ENCODE measurements around the gene PDS5A.
"Not testable (repeated sequence)": the region's sequence is repeated elsewhere in the genome, so short reads cannot be mapped to it uniquely, and the experiment has no call there.

The PDS5A gene

DNA sequence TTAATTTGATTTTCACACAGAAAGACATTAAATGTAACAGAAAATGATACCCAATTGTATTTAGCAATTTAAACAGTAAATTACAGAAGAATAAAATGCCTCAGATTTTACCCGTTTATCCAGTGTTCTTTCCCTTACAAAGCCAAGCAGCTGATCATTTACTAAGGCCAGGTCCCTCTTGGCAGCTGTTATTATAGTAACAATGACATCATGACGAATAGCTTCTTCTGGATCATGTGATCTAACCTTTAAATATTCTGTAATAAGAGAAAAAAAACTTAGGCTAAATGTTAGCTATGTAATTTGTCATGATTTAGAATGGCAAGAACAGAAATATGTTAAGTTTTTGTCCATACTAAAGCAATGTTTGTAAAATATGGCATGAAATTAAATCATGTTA lies 69.4 kb downstream of the PDS5A start:
- in situ Hi-C loops (cut with MboI; ENCODE audit: low sequenced_read_pairs): no loop called here

DNA sequence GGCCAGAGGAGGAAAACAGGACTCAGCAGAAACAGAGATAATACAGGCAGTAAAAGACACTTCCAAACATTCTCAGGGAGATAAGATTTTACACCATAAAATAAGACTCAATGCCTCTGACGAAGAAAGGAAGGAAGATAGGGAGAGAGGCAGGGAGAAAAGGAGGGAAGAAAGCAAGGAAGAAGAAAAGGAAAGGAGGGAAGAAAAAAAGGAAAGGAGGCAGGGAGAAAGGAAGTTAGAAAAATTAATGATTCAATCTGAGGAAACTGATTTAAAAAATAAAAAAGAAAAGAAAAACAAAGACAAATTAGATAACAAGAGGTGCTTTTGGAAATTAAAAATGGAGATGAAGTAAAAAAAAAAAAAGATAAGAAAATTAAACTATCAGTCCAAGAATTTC lies 72.1 kb downstream of the PDS5A start:
- in situ Hi-C loops (cut with MboI; ENCODE audit: low sequenced_read_pairs): no loop called here

DNA sequence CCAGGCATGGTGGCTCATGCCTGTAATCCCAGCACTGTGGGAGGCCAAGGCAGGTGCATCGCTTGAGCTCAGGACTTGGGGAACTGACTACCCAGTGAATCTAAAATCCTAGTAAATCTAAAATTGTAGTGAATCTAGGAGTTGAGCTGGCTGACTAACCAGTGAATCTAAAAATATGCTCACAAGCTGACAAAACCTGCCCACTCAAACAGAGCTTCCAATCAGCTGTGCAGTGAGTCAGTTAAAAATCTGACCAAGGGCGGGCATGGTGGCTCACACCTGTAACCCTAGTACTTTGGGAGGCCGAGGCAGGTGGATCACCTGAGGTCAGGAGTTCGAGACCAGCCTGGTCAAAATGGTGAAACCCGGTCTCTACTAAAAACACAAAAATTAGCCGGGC lies 72.7 kb downstream of the PDS5A start:
- in situ Hi-C loops (cut with MboI; ENCODE audit: low sequenced_read_pairs): not testable (repeated sequence)

DNA sequence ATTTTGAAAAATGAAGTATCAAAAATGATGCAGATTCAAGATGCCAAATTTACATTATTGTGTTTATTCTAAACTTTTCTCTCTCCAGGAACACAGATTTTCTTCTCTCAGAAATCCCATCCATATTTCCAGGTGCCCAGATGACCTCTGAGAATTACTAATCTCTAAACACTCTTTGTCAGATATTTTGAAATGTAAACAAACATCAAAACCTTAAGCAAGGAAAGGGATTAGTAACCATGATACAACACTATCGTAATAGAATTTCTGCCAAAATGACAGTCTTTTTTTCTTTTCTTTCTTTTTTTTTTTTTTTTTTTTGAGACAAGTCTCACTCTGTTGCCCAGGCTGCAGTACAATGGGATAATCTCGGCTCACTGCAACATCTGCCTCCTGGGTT lies 76.7 kb downstream of the PDS5A start:
- in situ Hi-C loops (cut with MboI; ENCODE audit: low sequenced_read_pairs): no loop called here

DNA sequence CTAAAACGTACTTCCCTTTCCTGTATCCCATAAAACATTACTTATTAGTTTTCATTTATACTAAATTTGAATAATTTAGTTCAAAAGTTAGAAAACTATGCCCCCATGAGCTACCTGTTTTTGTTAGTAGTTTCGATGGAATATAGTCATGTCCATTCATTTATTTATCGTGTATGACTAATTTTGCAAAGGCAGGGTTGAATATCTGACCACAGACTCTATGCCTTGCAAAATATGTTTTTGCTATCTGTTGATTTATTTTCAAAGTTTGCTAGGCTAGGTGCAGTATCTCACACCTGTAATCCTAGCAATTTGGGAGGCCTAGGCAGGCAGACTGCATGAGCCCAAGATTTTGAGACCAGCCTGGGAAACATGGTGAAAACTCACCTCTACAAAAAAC lies 78.4 kb downstream of the PDS5A start:
- in situ Hi-C loops (cut with MboI; ENCODE audit: low sequenced_read_pairs): no loop called here

DNA sequence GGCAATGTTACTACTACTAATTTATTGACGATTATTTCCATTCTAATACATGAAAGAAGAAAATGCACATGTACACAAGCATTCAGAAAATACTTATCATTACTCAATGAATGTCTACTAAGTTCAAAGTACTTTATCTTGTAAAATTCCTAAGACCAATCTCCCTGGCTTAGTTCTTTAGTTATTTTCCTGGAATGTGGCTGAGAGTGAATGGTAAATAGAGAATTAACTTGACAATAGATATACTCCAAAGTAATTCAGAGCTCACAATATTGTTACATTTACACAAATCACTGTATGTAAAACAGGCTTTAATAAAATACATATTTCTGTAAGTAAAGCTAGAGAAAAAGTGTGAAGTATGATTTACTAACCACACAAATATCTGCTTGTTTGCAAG lies 79.7 kb downstream of the PDS5A start:
- in situ Hi-C loops (cut with MboI; ENCODE audit: low sequenced_read_pairs): no loop called here

DNA sequence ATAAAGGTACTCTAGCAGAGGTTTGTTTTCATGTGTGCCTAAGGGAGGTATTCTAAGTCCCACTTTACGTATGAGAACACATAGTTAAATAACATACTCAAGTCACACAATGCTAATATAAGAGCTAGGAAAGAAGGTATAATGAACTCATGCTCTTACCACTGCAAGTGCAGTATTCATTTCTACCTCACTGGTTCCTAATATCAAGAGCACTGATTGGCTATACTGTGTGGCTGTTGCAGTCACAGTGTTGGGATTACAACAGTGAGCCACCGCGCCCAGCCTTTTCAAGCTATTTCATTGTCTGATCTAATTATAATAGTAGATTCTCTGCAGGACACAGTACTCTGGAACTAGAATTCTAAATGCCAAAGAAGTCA lies 84.0 kb downstream of the PDS5A start:
- in situ Hi-C loops (cut with MboI; ENCODE audit: low sequenced_read_pairs): no loop called here

DNA sequence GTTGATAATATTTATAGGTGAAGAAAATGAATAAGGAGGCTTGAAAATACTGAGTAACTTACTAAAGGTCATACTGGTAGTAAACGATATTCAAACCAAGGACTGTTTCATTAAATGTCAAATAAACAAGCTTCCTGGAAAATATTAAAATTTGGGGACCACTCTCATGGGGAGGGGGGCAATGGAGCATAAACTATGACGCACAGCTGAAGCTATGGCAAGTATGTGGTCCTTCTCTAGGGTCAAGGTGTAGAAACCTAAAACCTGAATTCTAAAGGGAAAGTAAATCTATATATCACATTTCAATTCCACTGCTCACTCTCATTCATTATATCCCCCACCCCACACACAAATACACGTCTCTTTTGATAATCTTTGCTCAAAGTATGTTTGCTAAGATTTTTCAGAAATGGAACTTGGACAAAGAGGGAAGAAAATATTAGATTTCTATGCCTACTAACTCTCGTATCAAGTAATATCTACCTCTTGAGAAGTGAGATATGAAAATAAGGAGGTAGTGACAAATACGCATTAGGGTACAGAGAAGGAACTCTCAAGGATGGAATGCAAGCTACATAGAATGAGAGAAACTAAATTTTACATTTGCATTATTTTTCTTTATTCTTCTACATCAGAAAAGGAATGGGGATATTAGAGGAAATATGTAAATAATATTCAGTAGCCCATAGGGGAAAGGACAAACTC lies 84.6 kb downstream of the PDS5A start:
- in situ Hi-C loops (cut with MboI; ENCODE audit: low sequenced_read_pairs): no loop called here

DNA sequence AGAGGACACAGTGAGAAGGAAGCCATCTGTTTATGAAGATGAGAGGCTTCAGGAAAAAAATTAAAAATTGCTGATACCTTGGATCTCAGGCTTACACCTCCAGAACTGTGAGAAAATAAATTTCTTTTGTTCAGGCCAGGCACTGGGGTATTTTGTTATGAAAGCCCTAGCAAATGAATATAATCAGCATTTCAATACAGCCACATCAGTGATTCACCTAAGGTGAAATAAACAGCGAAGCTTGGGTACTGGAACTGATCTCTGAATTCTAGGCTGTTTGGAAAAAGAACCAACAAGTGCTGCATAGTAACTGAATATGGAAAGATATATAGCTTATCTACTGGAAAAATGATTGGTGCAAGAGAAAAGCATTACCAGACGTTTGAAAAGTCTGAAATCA lies 88.5 kb downstream of the PDS5A start:
- in situ Hi-C loops (cut with MboI; ENCODE audit: low sequenced_read_pairs): no loop called here

DNA sequence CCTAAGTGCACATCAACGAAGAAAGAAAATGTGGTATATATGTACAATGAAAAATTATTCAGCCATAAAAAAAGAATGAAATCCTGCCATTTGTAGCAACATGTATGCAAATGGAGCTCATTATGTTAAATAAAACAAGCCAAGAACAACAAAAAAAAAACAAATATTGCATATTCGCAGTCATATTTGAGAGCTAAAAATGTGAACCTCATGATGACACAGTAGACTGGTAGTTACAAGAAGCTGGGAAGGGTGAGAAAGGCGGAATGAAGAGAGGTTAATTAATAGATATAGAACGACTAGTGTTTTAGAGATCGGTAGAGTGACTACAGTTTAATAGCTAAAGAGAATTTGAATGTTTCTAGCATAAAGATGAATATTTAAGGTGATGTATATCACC lies 89.2 kb downstream of the PDS5A start:
- in situ Hi-C loops (cut with MboI; ENCODE audit: low sequenced_read_pairs): no loop called here

DNA sequence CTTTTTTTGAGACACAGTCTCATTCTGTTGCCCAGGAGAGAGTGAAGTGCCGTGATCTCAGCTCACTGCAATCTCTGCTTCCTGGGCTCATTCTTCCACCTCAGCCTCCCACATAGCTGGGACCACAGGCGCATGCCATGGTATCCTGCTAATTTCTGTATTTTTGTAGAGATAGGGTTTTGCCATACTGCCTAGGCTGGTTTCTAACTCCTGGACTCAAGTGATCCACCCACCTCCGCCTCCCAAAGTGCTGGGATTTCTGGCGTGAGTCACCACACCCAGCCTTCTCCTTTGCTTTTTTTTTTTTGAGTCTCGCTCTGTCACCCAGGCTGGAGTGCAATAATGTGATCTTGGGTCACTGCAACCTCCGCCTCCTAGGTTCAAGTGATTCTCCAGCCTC lies 94.1 kb downstream of the PDS5A start:
- in situ Hi-C loops (cut with MboI; ENCODE audit: low sequenced_read_pairs): no loop called here

DNA sequence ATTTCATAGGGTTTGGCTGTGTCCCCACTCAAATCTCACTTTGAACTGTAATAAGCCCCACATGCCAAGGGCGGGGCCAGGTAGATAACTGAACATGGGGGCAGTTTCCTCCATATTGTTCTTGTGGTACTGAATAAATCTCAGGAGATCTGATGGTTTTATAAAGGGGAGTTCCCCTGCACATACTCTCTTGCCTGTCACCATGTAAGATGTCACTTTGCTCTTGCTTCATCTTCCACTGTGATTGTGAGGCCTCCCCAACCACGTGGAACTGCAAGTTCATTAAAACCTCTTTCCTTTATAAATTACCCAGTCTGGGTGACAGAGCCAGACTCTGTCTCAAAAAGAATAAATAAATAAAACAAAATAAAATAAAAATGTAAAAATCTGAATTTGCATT lies 95.9 kb downstream of the PDS5A start:
- in situ Hi-C loops (cut with MboI; ENCODE audit: low sequenced_read_pairs): no loop called here

DNA sequence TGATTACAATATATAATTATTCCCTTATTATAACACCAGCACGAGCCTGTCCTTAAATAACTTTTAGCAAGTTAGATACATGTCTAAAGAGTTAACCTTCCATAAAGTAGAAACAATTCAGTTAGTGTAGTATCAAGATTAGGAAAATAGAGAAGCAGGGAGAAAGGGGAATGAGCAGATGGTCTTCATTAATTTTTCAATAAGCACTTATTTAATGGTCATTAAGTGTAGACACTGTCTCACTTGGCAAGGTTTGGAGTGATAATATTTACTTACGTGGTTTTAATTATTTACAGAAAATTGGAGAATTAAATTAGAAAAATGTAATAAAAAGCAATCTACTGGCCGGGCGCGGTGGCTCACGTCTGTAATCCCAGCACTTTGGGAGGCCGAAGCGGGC lies 99.7 kb downstream of the PDS5A start:
- in situ Hi-C loops (cut with MboI; ENCODE audit: low sequenced_read_pairs): no loop called here

DNA sequence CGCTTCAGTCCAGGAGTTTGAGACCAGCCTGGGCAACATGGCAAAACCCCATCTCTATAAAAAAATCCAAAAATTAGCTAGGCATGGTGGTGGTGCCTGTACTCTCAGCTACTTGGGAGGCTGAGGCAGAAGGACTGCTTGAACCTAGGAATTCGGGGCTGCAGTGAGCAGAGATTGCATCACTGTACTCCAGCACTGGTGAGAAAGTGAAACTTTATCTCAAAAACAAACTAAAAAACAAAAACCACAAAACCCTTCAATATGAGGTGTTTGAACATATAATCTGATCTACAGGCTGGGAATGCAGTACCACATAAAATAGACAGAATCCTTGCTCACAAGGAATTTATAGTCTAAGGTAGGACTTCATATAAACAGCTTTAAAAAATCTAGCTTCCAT lies 103.9 kb downstream of the PDS5A start:
- in situ Hi-C loops (cut with MboI; ENCODE audit: low sequenced_read_pairs): no loop called here

DNA sequence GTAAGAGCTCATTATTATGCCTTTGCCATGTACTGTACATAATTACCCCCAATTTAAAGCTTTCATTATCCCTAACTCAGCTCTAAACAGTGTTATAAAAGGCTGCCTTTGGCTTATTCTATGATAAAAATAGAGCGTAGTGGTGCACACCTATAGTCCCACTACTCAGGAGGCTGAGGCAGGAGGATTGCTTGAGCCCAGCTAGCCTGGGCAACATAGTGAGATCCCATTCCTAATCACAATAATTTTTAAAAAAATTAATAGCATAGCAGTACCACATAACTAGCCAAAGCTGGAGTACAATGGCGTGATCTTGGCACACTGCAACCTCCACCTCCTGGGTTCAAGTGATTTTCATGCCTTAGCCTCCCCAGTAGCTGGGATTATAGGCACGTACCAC lies 112.4 kb downstream of the PDS5A start:
- in situ Hi-C loops (cut with MboI; ENCODE audit: low sequenced_read_pairs): no loop called here

DNA sequence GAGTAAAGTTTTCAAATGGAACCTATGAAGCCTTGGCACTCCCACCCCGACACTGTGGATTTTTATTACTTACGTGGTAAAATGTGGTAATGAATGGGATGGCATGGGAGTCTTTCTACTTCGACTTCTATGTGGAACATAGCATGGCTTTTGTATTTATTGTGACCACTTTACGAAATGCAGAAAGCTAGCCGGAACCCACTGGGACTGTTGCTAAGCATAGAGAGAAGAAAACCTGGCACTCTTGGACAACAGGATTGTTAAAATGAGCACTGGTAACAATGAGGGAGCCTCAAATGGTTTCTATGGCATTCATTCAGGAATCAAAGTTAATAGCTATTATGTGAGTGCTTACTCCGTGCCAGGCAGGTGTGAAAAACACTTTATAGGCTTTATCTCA lies 113.3 kb downstream of the PDS5A start:
- in situ Hi-C loops (cut with MboI; ENCODE audit: low sequenced_read_pairs): no loop called here

DNA sequence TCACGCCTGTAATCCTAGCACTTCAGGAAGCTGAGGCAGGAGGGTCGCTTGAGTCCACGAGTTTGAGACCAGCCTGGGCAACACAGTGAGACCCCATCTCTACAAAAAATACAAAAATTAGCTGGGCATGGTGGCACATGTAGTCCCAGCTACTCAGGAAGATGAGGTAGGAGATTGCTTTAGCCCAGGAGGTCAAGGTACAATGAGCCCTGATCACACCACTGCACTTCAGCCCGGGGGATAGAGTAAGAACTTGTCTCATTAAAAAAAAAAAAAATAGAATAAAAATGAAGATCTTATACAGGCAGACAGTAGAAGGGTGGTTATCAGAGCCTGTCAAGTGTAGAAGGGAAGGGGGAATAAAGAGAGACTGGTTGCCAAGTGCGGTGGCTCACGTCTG lies 116.9 kb downstream of the PDS5A start:
- in situ Hi-C loops (cut with MboI; ENCODE audit: low sequenced_read_pairs): no loop called here

DNA sequence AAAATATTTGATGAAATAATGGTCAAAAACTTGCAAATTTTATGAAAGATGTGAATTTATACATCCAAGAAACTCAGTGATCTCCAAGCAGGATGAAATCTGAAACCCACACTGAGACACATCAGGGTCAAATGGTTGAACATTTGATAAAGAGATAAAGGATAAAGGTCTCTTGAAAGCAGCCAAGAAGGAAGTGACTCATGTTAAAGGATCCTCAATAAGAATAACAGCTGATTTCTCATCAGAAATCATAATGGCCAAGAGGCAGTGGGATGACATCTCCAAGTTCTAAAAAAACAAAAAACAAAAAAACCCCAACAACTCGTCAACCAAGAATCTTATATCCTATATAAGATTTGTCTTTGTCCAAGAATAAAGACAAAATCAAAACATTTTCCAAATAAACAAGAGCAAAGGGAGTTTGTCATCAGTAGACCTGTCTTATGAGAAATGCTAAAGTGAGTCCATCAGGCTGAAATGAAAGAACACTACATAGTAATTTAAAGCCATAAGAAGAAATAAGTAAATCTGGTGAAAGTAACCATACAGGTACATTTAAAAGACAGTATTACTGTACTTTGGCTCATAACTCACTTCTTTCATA lies 121.7 kb downstream of the PDS5A start:
- in situ Hi-C loops (cut with MboI; ENCODE audit: low sequenced_read_pairs): no loop called here

DNA sequence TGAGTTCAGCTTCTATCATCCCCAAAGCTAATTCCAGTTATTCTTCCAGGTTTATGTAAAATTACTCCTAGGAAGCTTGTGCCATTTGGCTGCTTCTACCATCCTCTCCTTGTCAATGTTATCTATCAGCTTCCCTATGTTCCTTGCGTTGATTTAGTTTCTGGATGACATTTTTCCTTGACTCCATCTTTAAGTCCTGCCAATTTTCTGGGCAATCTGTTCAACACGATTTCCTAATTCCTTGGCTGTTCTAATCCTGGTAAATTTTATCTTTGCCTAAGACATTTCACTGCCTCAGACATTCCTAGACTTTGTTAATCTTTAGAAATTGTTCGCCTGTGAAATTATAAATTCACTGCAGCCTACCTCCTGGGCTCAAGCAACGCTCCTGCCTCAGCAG lies 125.1 kb downstream of the PDS5A start:
- in situ Hi-C loops (cut with MboI; ENCODE audit: low sequenced_read_pairs): no loop called here

DNA sequence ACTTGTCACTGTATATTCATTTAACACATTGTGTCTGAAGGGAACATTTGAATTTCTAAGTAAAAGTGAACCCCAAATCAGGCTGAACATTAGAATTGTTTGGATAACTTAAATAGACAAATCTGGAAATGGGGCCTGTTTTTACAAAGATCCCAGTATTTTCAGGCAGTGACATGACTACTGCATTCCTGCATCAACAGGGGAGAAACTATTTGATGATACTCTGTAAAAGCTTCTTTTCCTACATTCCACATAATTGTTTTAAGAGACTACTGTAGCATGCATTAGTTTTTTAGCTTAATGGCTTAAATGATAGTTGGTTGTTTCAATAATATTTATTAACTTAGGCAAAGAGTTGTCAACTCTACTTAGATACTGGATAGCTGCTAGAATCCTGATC lies 127.0 kb downstream of the PDS5A start:
- in situ Hi-C loops (cut with MboI; ENCODE audit: low sequenced_read_pairs): no loop called here

DNA sequence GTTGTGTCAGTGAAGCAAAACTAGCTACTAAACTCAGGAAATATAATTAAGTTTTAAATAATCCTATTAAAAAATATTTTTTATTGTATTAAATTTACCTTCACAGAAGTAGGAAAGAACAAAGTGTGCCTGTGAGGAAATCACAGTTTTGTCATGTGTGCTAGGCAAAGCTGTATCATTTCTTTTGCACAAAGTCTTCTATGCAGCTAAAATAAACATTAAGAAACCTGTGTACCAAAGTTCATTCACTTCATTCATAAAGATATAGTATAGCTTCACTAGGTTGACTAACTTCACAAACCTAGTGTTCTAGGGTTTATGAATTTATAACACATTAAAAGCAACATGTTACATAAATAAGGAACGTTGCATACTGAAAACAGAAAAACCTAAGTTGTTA lies 131.0 kb downstream of the PDS5A start:
- in situ Hi-C loops (cut with MboI; ENCODE audit: low sequenced_read_pairs): no loop called here

DNA sequence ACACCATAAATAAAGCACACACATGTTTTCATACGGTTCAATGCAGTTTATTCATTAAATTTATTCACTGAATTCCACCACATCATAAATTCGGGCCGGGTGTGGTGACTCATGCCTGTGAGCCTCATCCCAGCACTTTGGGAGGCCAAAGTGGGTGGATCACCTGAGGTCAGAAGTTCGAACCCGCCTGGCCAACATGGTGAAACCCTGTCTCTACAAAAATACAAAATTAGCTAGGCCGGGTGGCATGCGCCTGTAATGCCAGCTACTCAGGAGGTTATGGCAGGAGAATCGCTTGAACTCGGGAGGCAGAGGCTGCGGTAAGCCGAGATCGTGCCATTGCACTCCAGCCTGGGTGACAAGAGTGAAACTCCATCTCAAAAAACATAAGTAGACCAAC lies 131.6 kb downstream of the PDS5A start:
- in situ Hi-C loops (cut with MboI; ENCODE audit: low sequenced_read_pairs): no loop called here

DNA sequence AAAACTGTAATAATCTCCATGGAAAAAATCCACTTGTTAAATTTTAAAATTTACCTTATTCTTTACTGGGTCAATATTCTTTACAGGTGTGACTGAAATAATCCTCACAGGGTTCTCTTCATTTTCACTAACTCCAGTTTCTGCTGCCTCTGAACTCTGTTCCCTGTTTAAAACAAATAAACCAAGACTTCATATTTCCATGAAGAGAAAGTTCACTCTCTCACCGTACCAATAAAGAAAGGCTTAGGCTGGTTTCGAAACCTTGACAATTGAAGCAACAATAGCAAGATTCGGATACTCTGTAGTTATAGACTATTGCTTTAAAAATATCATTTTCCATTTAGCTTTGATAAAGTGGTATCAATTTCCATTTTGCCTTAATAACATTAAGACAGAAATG lies 135.8 kb downstream of the PDS5A start:
- in situ Hi-C loops (cut with MboI; ENCODE audit: low sequenced_read_pairs): no loop called here
